ENCODE measurements around the gene PTPRA. TPM values are rescaled to one million over a fixed set of nuclear protein-coding genes. Genes with fewer than 3 reads are reported as not detected.

PTPRA gene
- total and polyA plus RNA-seq, 4 donors, result 113 to 182 (median 166) TPM

DNA sequence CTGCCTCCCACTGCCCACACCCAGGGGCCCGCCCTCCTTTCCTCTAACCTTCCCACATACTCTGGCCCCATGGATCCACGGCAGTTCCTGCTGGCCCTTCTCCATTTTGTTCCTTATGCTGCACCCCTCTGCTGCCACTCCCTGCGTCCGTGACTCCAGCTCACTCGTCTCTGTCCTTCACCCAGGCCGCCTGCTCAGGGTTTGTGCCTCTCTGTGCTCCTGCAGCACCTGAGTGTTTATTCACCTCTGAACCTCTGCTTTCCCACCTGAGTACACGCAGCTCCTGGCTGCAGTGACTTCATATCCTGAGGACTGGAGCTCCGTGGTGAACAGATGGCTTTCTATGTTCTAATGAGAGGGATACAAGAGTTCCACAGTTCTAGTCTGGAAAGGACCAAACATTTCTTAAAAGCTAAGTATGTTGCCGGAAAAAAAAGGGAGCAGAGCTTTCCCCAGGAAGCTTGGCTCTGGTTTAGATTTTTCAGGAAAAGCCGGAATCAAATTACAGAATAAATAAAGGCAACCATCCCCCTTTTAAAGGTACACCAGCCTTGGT, 168.7 kb downstream of the PTPRA start:
- H3K27ac ChIP-seq (ENCODE audit: low read depth, low read length), result peak overlapping the region; percentile 76
- H3K36me3 ChIP-seq (ENCODE audit: control insufficient read depth, insufficient read depth, low read length), result peaks cover 52% of the 10 kb centered on the region
- peaks cover 21% of the 10 kb centered on the region for H3K4me1 ChIP-seq (ENCODE audit: control insufficient read depth, insufficient read depth, low read length)
- no peaks in the 10 kb centered on the region for H3K9me3 ChIP-seq (ENCODE audit: control insufficient read depth, insufficient read depth, low read length)
- no peaks in the 10 kb centered on the region for H3K27me3 ChIP-seq (ENCODE audit: control insufficient read depth, insufficient read depth, low read length)
- WGBS (ENCODE audit: insufficient coverage), result 65% methylated on average over 7 of the region's 10 CpGs
- H3K4me3 ChIP-seq (ENCODE audit: low read depth, low read length), result peak overlapping the region; percentile 1
- peak in 1 of 6 donors; percentile 35 for DNase-seq (ENCODE audit: low read depth in 4 of 6, low spot score in 6 of 6)

DNA sequence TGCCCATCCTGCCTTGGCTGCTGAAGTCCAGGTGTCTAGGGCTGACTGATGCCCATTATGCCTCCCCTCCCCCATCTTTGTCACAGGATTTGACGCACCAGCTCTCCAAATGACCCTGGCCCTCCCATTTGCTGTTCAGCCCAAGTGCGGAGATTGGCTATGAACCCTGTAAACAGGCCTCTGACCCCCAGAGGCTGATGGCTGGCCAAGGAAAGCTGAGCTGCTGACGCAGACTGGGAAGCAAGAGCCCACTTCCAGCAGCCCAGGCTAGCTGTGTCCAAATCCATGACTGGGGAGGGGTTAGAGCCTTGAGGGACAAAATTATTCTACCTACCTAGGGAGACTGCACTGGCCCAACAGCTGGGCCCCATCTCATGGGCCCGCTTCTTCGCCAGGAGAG, 169.3 kb downstream of the PTPRA start:
- Histone ChIP-seq H3K4me1 (ENCODE audit: control insufficient read depth, insufficient read depth, low read length) (peaks cover 27% of the 10 kb centered on the region), H3K36me3 (ENCODE audit: control insufficient read depth, insufficient read depth, low read length) (peaks cover 52% of the 10 kb centered on the region), H3K27ac (ENCODE audit: low read depth, low read length) (peak overlapping the region; percentile 71), H3K4me3 (ENCODE audit: low read depth, low read length) (no peak overlapping the region), H3K27me3 (ENCODE audit: control insufficient read depth, insufficient read depth, low read length) (no peaks in the 10 kb centered on the region), H3K9me3 (ENCODE audit: control insufficient read depth, insufficient read depth, low read length) (no peaks in the 10 kb centered on the region)
- peak in 1 of 6 donors; percentile 46 for DNase-seq (ENCODE audit: low read depth in 4 of 6, low spot score in 6 of 6)
- WGBS (ENCODE audit: insufficient coverage), result 59% methylated on average over 2 of the region's 5 CpGs

GRCh38 chr20:3043322-3043721, 170.0 kb downstream of the PTPRA start, which contains the start of gene GNRH2:
GNRH2 (plus strand) TSS chr20:3043622; CDS start chr20:3044415, 793 bp downstream.
- H3K36me3 ChIP-seq (ENCODE audit: control insufficient read depth, insufficient read depth, low read length), result peaks cover 56% of the 10 kb centered on the region

GRCh38 chr20:3044336-3044965, 171.2 kb downstream of the PTPRA start:
- Histone ChIP-seq H3K4me3 (ENCODE audit: low read depth, low read length) (no peak overlapping the region), H3K27me3 (ENCODE audit: control insufficient read depth, insufficient read depth, low read length) (no peaks in the 10 kb centered on the region), H3K36me3 (ENCODE audit: control insufficient read depth, insufficient read depth, low read length) (peaks cover 64% of the 10 kb centered on the region), H3K4me1 (ENCODE audit: control insufficient read depth, insufficient read depth, low read length) (peaks cover 31% of the 10 kb centered on the region), H3K27ac (ENCODE audit: low read depth, low read length) (peak overlapping the region; percentile 89), H3K9me3 (ENCODE audit: control insufficient read depth, insufficient read depth, low read length) (no peaks in the 10 kb centered on the region)
- no peak for DNase-seq (ENCODE audit: low read depth in 4 of 6, low spot score in 6 of 6)
- 97% methylated on average over 7 of the region's 8 CpGs for WGBS (ENCODE audit: insufficient coverage)

More at GRCh38 chr20:3043322-3043721, 170.0 kb downstream of the PTPRA start, which contains the start of gene GNRH2:
- Histone ChIP-seq H3K27ac (ENCODE audit: low read depth, low read length) (peak within 1 kb of the TSS; percentile 71), H3K4me1 (ENCODE audit: control insufficient read depth, insufficient read depth, low read length) (peaks cover 31% of the 10 kb centered on the region), H3K27me3 (ENCODE audit: control insufficient read depth, insufficient read depth, low read length) (no peaks in the 10 kb centered on the region), H3K4me3 (ENCODE audit: low read depth, low read length) (no peak within 1 kb of the TSS), H3K9me3 (ENCODE audit: control insufficient read depth, insufficient read depth, low read length) (no peaks in the 10 kb centered on the region)
- WGBS (ENCODE audit: insufficient coverage), result 90% methylated on average over 2 of the region's 3 CpGs
- DNase-seq (ENCODE audit: low read depth in 4 of 6, low spot score in 6 of 6), result no peak

DNA sequence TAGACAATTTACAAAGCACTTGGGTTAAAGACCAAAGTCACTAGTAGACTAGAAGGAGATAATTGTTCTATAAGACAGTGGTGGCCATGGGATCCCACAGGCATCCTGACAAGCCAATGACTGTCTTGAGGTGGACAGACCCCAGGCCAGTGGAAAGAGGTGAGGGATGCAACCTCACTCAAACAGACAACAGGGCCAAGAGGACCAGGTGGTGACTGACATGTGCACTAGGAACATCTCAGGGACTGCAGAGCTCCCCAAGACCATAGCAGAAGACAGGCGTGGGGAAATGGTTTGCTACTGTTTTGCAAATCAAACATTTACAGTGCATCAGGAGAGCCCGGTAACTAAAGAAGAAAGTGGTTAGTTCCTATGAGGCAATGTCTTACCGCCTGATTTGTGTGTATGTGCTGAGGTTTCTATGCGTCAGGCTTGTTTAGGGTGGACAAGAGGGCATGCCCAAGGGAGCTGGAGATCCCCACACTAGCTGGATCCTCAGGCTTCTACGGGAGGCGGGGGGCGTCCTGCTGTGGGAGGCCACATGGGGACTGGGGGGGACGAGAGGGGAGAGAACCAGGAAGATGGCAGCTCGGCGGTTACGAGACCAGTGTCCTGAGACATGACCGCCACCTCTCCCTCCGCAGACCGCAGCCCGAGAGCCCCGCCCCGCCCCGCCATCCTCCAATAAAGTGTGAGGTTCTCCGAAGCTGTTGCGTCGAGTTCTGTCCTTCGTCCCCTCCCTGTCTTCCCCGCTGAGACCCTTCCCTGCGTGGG, 171.9 kb downstream of the PTPRA start:
- 3% methylated on average over 24 of the region's 24 CpGs for WGBS (ENCODE audit: insufficient coverage)
- Histone ChIP-seq H3K4me1 (ENCODE audit: control insufficient read depth, insufficient read depth, low read length) (peaks cover 31% of the 10 kb centered on the region), H3K27me3 (ENCODE audit: control insufficient read depth, insufficient read depth, low read length) (no peaks in the 10 kb centered on the region), H3K27ac (ENCODE audit: low read depth, low read length) (peak overlapping the region; percentile 89), H3K36me3 (ENCODE audit: control insufficient read depth, insufficient read depth, low read length) (peaks cover 59% of the 10 kb centered on the region), H3K4me3 (ENCODE audit: low read depth, low read length) (peak overlapping the region; percentile 74), H3K9me3 (ENCODE audit: control insufficient read depth, insufficient read depth, low read length) (no peaks in the 10 kb centered on the region)
- DNase-seq (ENCODE audit: low read depth in 4 of 6, low spot score in 6 of 6), result peak in 3 of 6 donors; percentile 14 to 93 (median 17)

DNA sequence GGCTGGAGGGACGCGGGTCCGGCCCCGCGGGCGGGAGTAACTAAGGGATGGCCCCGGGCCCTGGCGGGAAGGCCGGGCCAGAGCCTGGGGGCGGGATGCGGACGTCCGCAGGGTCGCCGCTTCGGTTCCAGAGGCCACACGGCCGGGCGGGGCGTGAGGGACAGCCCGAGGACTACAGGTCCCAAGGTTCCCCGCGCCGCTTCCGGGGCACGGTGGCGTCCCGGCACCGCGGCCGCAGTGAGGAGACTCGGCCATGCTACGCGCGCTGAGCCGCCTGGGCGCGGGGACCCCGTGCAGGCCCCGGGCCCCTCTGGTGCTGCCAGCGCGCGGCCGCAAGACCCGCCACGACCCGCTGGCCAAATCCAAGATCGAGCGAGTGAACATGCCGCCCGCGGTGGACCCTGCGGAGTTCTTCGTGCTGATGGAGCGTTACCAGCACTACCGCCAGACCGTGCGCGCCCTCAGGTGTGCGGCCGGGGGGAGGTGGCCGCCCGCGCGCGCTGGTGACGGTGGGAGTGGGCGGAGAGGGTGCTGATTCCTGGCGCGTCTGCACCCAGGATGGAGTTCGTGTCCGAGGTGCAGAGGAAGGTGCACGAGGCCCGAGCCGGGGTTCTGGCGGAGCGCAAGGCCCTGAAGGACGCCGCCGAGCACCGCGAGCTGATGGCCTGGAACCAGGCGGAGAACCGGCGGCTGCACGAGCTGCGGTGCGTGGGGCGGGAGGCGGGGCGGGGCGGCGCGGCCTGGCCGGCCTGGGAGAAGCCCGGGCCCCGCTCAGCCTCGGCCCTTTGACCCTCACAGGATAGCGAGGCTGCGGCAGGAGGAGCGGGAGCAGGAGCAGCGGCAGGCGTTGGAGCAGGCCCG, 172.8 kb downstream of the PTPRA start, which contains the start of gene MRPS26:
Gene MRPS26, plus strand, starts transcription at position 237 of the 861 bp plus-strand sequence. Its CDS starts 17 bp downstream, at position 254.
- H3K27me3 ChIP-seq (ENCODE audit: control insufficient read depth, insufficient read depth, low read length), result no peaks in the 10 kb centered on the region
- peaks cover 31% of the 10 kb centered on the region for H3K4me1 ChIP-seq (ENCODE audit: control insufficient read depth, insufficient read depth, low read length)
- H3K27ac ChIP-seq (ENCODE audit: low read depth, low read length), result peak within 1 kb of the TSS; percentile 89
- H3K4me3 ChIP-seq (ENCODE audit: low read depth, low read length), result peak within 1 kb of the TSS; percentile 74
- DNase-seq (ENCODE audit: low read depth in 4 of 6, low spot score in 6 of 6), result peak; percentile 77 to 96 (median 86)
- WGBS (ENCODE audit: insufficient coverage), result under 1% methylated on average over 104 of the region's 104 CpGs
- no peaks in the 10 kb centered on the region for H3K9me3 ChIP-seq (ENCODE audit: control insufficient read depth, insufficient read depth, low read length)
- peaks cover 54% of the 10 kb centered on the region for H3K36me3 ChIP-seq (ENCODE audit: control insufficient read depth, insufficient read depth, low read length)

DNA sequence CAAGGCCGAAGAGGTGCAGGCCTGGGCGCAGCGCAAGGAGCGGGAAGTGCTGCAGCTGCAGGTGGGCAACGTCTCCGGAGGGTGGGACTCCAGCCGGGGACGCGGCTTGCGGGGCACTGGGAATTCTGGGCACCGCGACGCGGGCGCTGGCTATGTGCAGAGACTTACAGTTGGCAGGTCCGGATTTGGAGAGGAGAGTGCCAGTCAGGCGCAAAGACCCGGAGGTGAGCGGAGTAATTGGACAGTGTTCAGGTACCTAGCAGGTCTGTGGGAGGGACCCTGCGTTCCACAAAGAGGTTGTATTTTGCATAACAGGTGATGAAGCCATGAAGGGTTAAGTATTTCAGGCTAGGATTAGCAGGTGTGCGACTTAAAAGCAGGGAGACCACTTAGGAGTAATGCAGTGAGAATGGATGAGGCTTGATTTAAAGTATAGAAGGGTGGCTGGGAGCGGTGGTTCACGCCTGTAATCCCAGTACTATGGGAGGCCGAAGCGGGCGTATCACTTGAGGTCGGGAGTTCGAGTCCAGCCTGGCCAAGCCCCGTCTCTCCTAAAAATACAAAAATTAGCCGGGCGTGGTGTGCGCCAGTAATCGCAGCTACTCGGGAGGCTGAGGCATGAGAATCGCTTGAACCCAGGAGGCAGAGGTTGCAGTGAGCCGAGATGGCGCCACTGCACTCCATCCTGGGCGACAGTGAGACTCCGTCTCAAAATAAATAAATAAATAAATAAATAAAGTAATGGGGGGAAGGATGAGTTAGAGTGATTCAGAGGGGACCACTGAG, 173.6 kb downstream of the PTPRA start:
- WGBS (ENCODE audit: insufficient coverage), result 11% methylated on average over 23 of the region's 39 CpGs
- no peak overlapping the region for H3K27ac ChIP-seq (ENCODE audit: low read depth, low read length)
- H3K27me3 ChIP-seq (ENCODE audit: control insufficient read depth, insufficient read depth, low read length), result no peaks in the 10 kb centered on the region
- no peak for DNase-seq (ENCODE audit: low read depth in 4 of 6, low spot score in 6 of 6)
- H3K4me3 ChIP-seq (ENCODE audit: low read depth, low read length), result peak overlapping the region; percentile 74
- H3K9me3 ChIP-seq (ENCODE audit: control insufficient read depth, insufficient read depth, low read length), result no peaks in the 10 kb centered on the region
- peaks cover 31% of the 10 kb centered on the region for H3K4me1 ChIP-seq (ENCODE audit: control insufficient read depth, insufficient read depth, low read length)
- peaks cover 49% of the 10 kb centered on the region for H3K36me3 ChIP-seq (ENCODE audit: control insufficient read depth, insufficient read depth, low read length)

- Histone ChIP-seq H3K36me3 (ENCODE audit: control insufficient read depth, insufficient read depth, low read length) (peaks cover 47% of the 10 kb centered on the region), H3K4me1 (ENCODE audit: control insufficient read depth, insufficient read depth, low read length) (peaks cover 28% of the 10 kb centered on the region), H3K9me3 (ENCODE audit: control insufficient read depth, insufficient read depth, low read length) (no peaks in the 10 kb centered on the region), H3K4me3 (ENCODE audit: low read depth, low read length) (no peak overlapping the region), H3K27ac (ENCODE audit: low read depth, low read length) (no peak overlapping the region), H3K27me3 (ENCODE audit: control insufficient read depth, insufficient read depth, low read length) (no peaks in the 10 kb centered on the region)
- no peak for DNase-seq (ENCODE audit: low read depth in 4 of 6, low spot score in 6 of 6)
- WGBS (ENCODE audit: insufficient coverage), result 95% methylated on average over 11 of the region's 14 CpGs
Observed at GRCh38 chr20:3047486-3048419, 174.5 kb downstream of the PTPRA start.
